ENCODE data around the gene UBE2I.

The UBE2I gene

DNA sequence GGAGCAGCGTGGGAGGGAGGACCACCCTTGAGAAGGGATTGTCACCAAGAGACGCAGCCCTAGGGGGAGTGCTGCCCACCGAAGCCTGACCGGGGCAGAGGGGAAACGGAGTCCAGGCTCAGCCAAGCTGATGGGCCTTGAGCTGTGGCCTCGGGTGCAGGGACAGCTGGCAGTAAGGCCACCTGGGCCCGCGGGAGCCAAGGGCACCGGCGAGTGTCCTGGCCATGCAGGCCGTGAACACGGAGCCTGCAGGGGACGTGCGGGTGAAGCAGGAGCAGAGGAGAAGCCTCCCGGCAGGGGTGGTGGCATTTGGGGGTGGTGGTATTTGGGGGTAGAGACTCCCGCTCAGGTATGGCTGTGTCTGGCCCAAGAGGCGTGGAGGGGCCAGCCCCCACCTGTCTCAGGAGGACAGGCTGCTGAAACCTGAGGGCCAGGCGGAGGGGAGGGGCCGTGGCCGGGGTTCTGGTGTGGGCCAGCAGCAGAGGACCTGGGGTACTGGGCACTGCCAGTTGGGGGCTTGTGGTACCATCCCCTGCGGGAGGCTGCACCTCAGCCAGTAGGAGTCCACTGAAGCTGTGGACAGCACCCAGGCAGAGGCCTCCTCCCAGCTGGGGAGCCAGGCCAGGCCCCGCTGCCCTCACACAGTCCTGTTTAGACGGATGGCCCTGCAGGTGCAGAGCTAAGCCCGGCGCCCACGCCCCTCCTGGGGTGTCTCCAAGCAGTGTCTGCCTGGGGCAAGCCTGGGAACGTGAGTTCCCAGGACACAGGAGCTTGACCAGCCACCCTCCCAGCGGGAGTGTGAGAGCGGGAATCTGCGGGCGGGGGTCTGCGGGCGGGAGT, 46.8 kb downstream of the UBE2I start:
- Histone ChIP-seq H3K4me1 (no peaks in the 10 kb centered on the region), H3K36me3 (replicated peaks) (peaks cover 9% of the 10 kb centered on the region), H3K27me3 (ENCODE audit: low read depth) (no peaks in the 10 kb centered on the region), H3K4me3 (no peak overlapping the region), H3K9me3 (no peaks in the 10 kb centered on the region)
- in situ Hi-C loops (cut with MboI; ENCODE audit: low sequenced_read_pairs), result no loop called here
- DNase-seq (ENCODE audit: low spot score in 2 of 2), result no peak

- in situ Hi-C loops (cut with MboI; ENCODE audit: low sequenced_read_pairs), result no loop called here
- no peaks in the 10 kb centered on the region for H3K9me3 ChIP-seq
- H3K27me3 ChIP-seq (ENCODE audit: low read depth), result no peaks in the 10 kb centered on the region
- no peak overlapping the region for H3K4me3 ChIP-seq
- H3K4me1 ChIP-seq, result no peaks in the 10 kb centered on the region
- H3K36me3 ChIP-seq (replicated peaks), result peaks cover 24% of the 10 kb centered on the region
- no peak for DNase-seq (ENCODE audit: low spot score in 2 of 2)
Measured at GRCh38 chr16:1357906-1358566, 48.6 kb downstream of the UBE2I start.

DNA sequence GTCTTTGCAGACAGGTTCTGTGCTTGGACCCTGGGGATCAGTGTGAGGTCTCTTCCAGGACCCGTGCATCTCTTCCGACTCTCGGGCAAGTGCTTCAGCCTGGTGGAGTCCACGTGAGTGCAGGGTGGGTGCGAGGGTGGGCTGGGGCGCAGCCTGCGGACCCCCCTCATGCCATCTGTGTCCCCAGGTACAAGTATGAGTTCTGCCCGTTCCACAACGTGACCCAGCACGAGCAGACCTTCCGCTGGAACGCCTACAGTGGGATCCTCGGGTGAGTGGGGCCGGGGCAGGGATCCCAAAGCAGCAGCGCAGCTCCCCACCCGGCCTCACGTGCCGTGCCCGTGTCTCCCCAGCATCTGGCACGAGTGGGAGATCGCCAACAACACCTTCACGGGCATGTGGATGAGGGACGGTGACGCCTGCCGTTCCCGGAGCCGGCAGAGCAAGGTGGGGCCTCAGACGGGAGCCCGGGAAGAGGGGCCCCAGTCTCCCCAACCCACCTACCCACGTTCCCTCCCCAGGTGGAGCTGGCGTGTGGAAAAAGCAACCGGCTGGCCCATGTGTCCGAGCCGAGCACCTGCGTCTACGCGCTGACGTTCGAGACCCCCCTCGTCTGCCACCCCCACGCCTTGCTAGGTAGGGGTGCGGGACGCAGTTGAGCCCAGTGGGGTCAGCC, 52.4 kb downstream of the UBE2I start:
- in situ Hi-C loops (cut with MboI; ENCODE audit: low sequenced_read_pairs), result no loop called here
- DNase-seq (ENCODE audit: low spot score in 2 of 2), result no peak
- Histone ChIP-seq H3K27me3 (ENCODE audit: low read depth) (no peaks in the 10 kb centered on the region), H3K4me3 (no peak overlapping the region), H3K4me1 (no peaks in the 10 kb centered on the region), H3K36me3 (replicated peaks) (peaks cover 52% of the 10 kb centered on the region), H3K9me3 (no peaks in the 10 kb centered on the region)

GRCh38 chr16:1362807-1363206, 53.4 kb downstream of the UBE2I start:
- H3K27me3 ChIP-seq (ENCODE audit: low read depth), result no peaks in the 10 kb centered on the region
- in situ Hi-C loops (cut with MboI; ENCODE audit: low sequenced_read_pairs), result no loop called here
- H3K4me1 ChIP-seq, result no peaks in the 10 kb centered on the region
- H3K9me3 ChIP-seq, result no peaks in the 10 kb centered on the region
- H3K4me3 ChIP-seq, result no peak overlapping the region
- no peak for DNase-seq (ENCODE audit: low spot score in 2 of 2)
- peaks cover 55% of the 10 kb centered on the region for H3K36me3 ChIP-seq (replicated peaks)

GRCh38 chr16:1363501-1364041, 54.1 kb downstream of the UBE2I start:
- peak in 1 of 2 experiments; percentile 75 for DNase-seq (ENCODE audit: low spot score in 2 of 2)
- no peaks in the 10 kb centered on the region for H3K9me3 ChIP-seq
- H3K4me1 ChIP-seq, result no peaks in the 10 kb centered on the region
- peaks cover 55% of the 10 kb centered on the region for H3K36me3 ChIP-seq (replicated peaks)
- H3K27me3 ChIP-seq (ENCODE audit: low read depth), result no peaks in the 10 kb centered on the region
- in situ Hi-C loops (cut with MboI; ENCODE audit: low sequenced_read_pairs), result no loop called here
- no peak overlapping the region for H3K4me3 ChIP-seq

GRCh38 chr16:1364510-1364909, 55.1 kb downstream of the UBE2I start:
- Histone ChIP-seq H3K36me3 (replicated peaks) (peaks cover 56% of the 10 kb centered on the region), H3K9me3 (no peaks in the 10 kb centered on the region), H3K4me1 (no peaks in the 10 kb centered on the region), H3K4me3 (no peak overlapping the region), H3K27me3 (ENCODE audit: low read depth) (no peaks in the 10 kb centered on the region)
- in situ Hi-C loops (cut with MboI; ENCODE audit: low sequenced_read_pairs), result no loop called here
- DNase-seq (ENCODE audit: low spot score in 2 of 2), result no peak

- H3K27me3 ChIP-seq (ENCODE audit: low read depth), result no peaks in the 10 kb centered on the region
- H3K4me1 ChIP-seq, result no peaks in the 10 kb centered on the region
- in situ Hi-C loops (cut with MboI; ENCODE audit: low sequenced_read_pairs), result no loop called here
- no peaks in the 10 kb centered on the region for H3K9me3 ChIP-seq
- no peak for DNase-seq (ENCODE audit: low spot score in 2 of 2)
- peaks cover 55% of the 10 kb centered on the region for H3K36me3 ChIP-seq (replicated peaks)
- H3K4me3 ChIP-seq, result no peak overlapping the region
Measured at GRCh38 chr16:1366060-1366711, 56.8 kb downstream of the UBE2I start.

DNA sequence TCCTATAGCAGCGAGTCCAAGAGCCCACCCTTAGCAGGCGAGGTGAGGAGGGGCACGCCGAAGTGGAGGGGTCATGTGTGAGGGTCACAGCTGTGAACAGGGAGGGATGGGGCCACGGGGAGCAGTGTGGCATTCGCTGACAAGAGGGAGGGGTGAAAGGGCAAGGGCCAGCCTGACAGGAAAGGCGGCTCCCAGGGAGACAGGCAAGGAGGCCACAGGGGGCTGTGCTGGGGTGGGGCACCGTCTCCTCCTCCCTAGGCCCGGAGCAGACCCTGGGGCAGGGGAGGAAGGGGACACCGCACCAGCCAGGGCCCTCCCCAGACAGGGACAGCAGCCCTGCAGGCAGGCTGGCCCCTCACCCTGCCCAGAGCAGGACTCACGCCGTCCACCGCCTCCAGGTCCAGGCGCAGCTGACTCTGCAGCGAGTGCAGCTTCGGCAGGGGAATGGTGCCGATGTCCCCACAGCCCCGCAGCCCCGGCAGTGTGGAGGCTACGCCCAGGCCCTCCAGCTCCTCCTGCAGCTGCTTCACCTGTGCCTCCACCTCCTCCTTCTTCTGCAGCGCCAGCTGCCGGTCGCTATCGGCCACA, 57.4 kb downstream of the UBE2I start:
- DNase-seq (ENCODE audit: low spot score in 2 of 2), result no peak
- no peaks in the 10 kb centered on the region for H3K9me3 ChIP-seq
- in situ Hi-C loops (cut with MboI; ENCODE audit: low sequenced_read_pairs), result no loop called here
- no peak overlapping the region for H3K4me3 ChIP-seq
- H3K36me3 ChIP-seq (replicated peaks), result peaks cover 52% of the 10 kb centered on the region
- no peaks in the 10 kb centered on the region for H3K27me3 ChIP-seq (ENCODE audit: low read depth)
- H3K4me1 ChIP-seq, result no peaks in the 10 kb centered on the region

GRCh38 chr16:1367486-1368174, 58.2 kb downstream of the UBE2I start:
- in situ Hi-C loops (cut with MboI; ENCODE audit: low sequenced_read_pairs), result no loop called here
- Histone ChIP-seq H3K36me3 (replicated peaks) (peaks cover 44% of the 10 kb centered on the region), H3K27me3 (ENCODE audit: low read depth) (no peaks in the 10 kb centered on the region), H3K4me1 (no peaks in the 10 kb centered on the region), H3K4me3 (no peak overlapping the region), H3K9me3 (no peaks in the 10 kb centered on the region)
- no peak for DNase-seq (ENCODE audit: low spot score in 2 of 2)

- H3K4me3 ChIP-seq, result no peak overlapping the region
- peaks cover 18% of the 10 kb centered on the region for H3K36me3 ChIP-seq (replicated peaks)
- in situ Hi-C loops (cut with MboI; ENCODE audit: low sequenced_read_pairs), result no loop called here
- H3K27me3 ChIP-seq (ENCODE audit: low read depth), result no peaks in the 10 kb centered on the region
- no peaks in the 10 kb centered on the region for H3K4me1 ChIP-seq
- H3K9me3 ChIP-seq, result no peaks in the 10 kb centered on the region
- DNase-seq (ENCODE audit: low spot score in 2 of 2), result no peak
Measured at GRCh38 chr16:1371054-1371978, 61.9 kb downstream of the UBE2I start.

GRCh38 chr16:1372292-1372950, 63.0 kb downstream of the UBE2I start:
- no peak for DNase-seq (ENCODE audit: low spot score in 2 of 2)
- Histone ChIP-seq H3K9me3 (no peaks in the 10 kb centered on the region), H3K27me3 (ENCODE audit: low read depth) (no peaks in the 10 kb centered on the region), H3K4me3 (no peak overlapping the region), H3K36me3 (replicated peaks) (peaks cover 12% of the 10 kb centered on the region), H3K4me1 (no peaks in the 10 kb centered on the region)
- in situ Hi-C loops (cut with MboI; ENCODE audit: low sequenced_read_pairs), result no loop called here
